WERI-Rb-1 (cell line): Measurements from ENCODE around the gene HMHB1.

ENCODE experiments used
- DNase-seq: peaks from one replicate; pipeline ENCODE4 v3.0.0-alpha.2; 2020
- H3K27ac ChIP-seq: fragments of 250-450 bp; sonication (Bioruptor Pico); 2 replicates; pipeline ENCODE4 v1.5.1; 2020; ENCODE audit warnings: mild to moderate bottlenecking, moderate library complexity
- H3K27me3 ChIP-seq: fragments of 250-450 bp; sonication (Bioruptor Pico); 2 replicates; pipeline ENCODE4 v1.5.1; 2021; ENCODE audit warnings: mild to moderate bottlenecking, low read depth, moderate library complexity; ENCODE audit not compliant: insufficient read depth, severe bottlenecking
- H3K36me3 ChIP-seq: fragments of 250-450 bp; sonication (Bioruptor Pico); 2 replicates; pipeline ENCODE4 v1.5.1; 2020; ENCODE audit warnings: mild to moderate bottlenecking, moderate library complexity
- H3K4me3 ChIP-seq: 2 replicates; pipeline ENCODE4 v1.5.1; 2011; ENCODE audit warnings: low read depth, mild to moderate bottlenecking, control low read depth, low read length
- H3K9me3 ChIP-seq: fragments of 250-450 bp; sonication (Bioruptor Pico); 2 replicates; pipeline ENCODE4 v1.5.1; 2021; ENCODE audit warnings: mild to moderate bottlenecking, moderate library complexity; ENCODE audit not compliant: severe bottlenecking
- TF ChIP-seq, protein P1 (sequence below): IDR thresholded peaks from 2 replicates; pipeline ENCODE4 v1.5.1; 2011; ENCODE audit warnings: low read depth, mild to moderate bottlenecking, control low read depth, inconsistent platforms, low read length

HMHB1 gene

GRCh38 chr5:143841446-143841845 is 29.5 kb downstream of the HMHB1 start:
- TF ChIP-seq, protein P1, sequence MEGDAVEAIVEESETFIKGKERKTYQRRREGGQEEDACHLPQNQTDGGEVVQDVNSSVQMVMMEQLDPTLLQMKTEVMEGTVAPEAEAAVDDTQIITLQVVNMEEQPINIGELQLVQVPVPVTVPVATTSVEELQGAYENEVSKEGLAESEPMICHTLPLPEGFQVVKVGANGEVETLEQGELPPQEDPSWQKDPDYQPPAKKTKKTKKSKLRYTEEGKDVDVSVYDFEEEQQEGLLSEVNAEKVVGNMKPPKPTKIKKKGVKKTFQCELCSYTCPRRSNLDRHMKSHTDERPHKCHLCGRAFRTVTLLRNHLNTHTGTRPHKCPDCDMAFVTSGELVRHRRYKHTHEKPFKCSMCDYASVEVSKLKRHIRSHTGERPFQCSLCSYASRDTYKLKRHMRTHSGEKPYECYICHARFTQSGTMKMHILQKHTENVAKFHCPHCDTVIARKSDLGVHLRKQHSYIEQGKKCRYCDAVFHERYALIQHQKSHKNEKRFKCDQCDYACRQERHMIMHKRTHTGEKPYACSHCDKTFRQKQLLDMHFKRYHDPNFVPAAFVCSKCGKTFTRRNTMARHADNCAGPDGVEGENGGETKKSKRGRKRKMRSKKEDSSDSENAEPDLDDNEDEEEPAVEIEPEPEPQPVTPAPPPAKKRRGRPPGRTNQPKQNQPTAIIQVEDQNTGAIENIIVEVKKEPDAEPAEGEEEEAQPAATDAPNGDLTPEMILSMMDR = no peak
- H3K27me3 ChIP-seq = no peaks in the 10 kb centered on the region
- H3K36me3 ChIP-seq = no peaks in the 10 kb centered on the region
- H3K9me3 ChIP-seq = no peaks in the 10 kb centered on the region
- no peak for DNase-seq
- no peak overlapping the region for H3K4me3 ChIP-seq
- H3K27ac ChIP-seq = no peak overlapping the region

DNA sequence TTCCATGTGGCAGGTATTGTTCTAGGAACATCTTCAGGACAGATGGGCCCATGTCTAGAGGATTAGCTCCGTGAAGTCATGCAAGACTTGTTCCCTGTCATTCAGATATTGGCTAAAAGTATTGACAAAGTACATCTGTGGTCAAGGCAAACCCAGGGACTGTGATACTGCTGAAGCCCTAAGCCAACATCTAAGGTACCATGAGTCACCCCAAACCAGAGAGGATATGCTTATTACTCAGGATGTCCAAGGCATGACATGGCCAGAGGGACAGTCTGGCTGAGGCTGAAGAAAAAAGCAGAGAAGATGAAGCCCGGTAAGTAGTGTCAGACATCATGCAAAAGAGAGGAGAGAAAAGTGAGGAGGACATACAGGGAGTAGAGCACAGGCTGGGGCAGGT is 31.0 kb downstream of the HMHB1 start:
- Histone ChIP-seq H3K4me3 (no peak overlapping the region), H3K36me3 (no peaks in the 10 kb centered on the region), H3K27me3 (no peaks in the 10 kb centered on the region), H3K9me3 (no peaks in the 10 kb centered on the region), H3K27ac (no peak overlapping the region)
- DNase-seq = peak; percentile 14
- TF ChIP-seq, protein P1 = no peak

DNA sequence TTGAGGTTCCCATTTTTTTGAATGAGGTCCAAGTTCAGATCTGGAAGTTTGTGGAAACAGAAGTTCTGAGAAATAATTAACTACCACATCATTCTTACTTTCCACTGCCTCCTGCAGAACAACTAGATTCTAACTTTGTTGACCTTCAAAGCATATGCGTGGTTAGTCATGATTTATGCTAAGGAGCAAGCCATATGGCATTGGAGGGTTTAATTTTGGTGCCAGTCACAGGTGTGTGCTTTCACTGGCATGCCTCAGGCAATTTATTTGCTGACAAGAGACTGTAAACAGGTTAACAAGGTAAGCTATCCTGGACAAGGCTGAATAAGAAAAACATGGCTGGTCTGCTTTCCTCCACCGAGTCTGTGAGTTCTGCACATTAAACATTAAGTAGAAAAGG is 31.5 kb downstream of the HMHB1 start:
- DNase-seq = no peak
- no peak overlapping the region for H3K4me3 ChIP-seq
- TF ChIP-seq, protein P1 = no peak
- no peaks in the 10 kb centered on the region for H3K36me3 ChIP-seq
- no peaks in the 10 kb centered on the region for H3K27me3 ChIP-seq
- no peaks in the 10 kb centered on the region for H3K9me3 ChIP-seq
- no peak overlapping the region for H3K27ac ChIP-seq

DNA sequence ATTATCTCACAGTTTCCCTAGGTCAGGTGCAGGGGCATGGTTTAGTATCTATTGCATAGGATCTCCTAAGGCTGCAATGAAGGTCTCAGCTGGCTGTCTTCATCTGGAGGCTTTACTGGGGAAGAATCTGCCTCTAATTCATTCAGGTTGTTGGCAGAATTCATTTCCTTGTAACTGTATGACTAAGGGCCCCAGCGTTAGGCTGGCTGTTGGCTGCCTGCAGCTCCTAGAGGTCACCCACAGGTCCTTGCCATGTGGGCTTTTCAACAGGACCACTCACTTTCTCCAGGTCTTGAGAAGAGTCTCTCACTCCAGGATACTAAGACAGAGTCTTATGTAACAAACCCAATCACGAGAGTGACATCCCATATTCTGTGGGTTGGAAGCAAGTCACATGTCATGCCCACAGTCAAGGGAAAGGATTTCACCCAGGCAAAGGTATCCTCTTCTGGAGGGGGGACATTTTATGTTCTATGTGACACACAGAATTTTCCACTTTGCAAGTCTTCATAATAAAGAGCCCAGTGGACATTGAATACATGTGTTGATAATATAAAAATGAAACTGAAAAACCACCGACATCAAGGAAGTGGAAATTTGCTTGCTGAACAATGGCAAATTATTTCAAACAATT is 38.2 kb downstream of the HMHB1 start:
- TF ChIP-seq, protein P1 = no peak
- Histone ChIP-seq H3K27ac (no peak overlapping the region), H3K4me3 (no peak overlapping the region), H3K27me3 (no peaks in the 10 kb centered on the region), H3K9me3 (no peaks in the 10 kb centered on the region), H3K36me3 (no peaks in the 10 kb centered on the region)
- DNase-seq = no peak

DNA sequence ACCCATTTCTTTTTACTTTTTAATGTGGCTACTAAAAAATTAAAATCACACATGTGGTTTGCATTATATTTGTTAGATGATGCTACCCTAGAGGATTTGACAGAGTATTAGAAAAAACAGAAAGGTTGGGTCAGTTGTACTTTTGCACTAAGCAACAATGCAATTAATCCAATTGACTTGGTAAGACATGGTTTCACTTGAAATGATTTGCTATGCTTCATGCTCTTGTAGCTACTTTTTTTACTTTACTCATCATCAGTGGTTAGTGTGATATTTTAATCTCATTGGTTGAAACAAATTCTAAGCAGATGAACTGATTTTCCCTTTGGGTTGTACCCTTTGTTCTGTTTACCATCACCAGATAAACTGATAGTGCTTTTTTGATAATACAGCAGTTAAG is 39.4 kb downstream of the HMHB1 start:
- Histone ChIP-seq H3K27me3 (no peaks in the 10 kb centered on the region), H3K9me3 (no peaks in the 10 kb centered on the region), H3K4me3 (no peak overlapping the region), H3K36me3 (no peaks in the 10 kb centered on the region), H3K27ac (no peak overlapping the region)
- TF ChIP-seq, protein P1 = no peak
- DNase-seq = no peak

DNA sequence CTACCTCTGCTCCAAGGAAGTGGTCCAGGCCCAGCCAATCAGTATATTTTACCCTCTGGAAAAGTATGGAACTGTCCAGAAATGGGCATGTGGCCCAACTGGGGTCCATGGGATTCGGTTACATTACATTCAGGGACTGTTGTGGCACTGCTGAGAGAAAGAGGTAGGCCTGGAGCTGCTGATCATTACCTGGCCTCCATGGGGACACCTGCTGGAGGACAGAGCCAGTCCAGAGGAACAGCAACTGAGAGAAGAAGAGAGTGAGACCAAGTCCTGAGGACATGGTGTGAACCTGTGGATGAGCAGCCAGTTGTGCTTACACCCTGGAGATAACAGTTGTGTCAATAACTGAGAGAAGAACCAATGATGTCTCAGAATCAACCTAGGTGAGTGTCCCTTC is 48.2 kb downstream of the HMHB1 start:
- Histone ChIP-seq H3K27ac (no peak overlapping the region), H3K9me3 (no peaks in the 10 kb centered on the region), H3K27me3 (no peaks in the 10 kb centered on the region), H3K36me3 (no peaks in the 10 kb centered on the region), H3K4me3 (no peak overlapping the region)
- DNase-seq = peak; percentile 9
- TF ChIP-seq, protein P1 = peak; percentile 27; the same call in 1 of the 2 replicates
